ENCODE measurements around the gene MYCL.
A peak's percentile ranks its signal among the peaks of the same experiment; 100 is the strongest.

MYCL gene

GRCh38 chr1:39850606-39851216 lies 51.0 kb downstream of the MYCL start:
- DNase-seq: no peak

- DNase-seq: no peak
These were observed 52.5 kb downstream of the MYCL start for GRCh38 chr1:39849203-39849602.

GRCh38 chr1:39847940-39848339 lies 53.8 kb downstream of the MYCL start:
- no peak for DNase-seq

GRCh38 chr1:39846796-39847195 lies 54.9 kb downstream of the MYCL start:
- DNase-seq: no peak

GRCh38 chr1:39845569-39846566 lies 55.8 kb downstream of the MYCL start:
- peak; percentile 71 for DNase-seq

Measured in activated naive CD4-positive, alpha-beta T cell treated with anti-CD3 and anti-CD28 coated beads, Interleukin-2, amount 50 U/mL, for 16 hours (primary cell).